ENCODE data around the gene MTMR1. TPM values are rescaled to one million over a fixed set of nuclear protein-coding genes. Genes with fewer than 3 reads are reported as not detected.

Gene MTMR1
- total RNA-seq, 1 donor from 2014 or later, result 18.6 TPM

GRCh38 chrX:150761819-150762216, 68.6 kb downstream of the MTMR1 start:
- no peak for DNase-seq (ENCODE audit: low spot score)

- no peak for DNase-seq (ENCODE audit: low spot score)
These were observed 69.3 kb downstream of the MTMR1 start for GRCh38 chrX:150762258-150763165.

- DNase-seq (ENCODE audit: low spot score), result no peak
These were observed 70.2 kb downstream of the MTMR1 start for GRCh38 chrX:150763303-150763797.

- no peak for DNase-seq (ENCODE audit: low spot score)
These were observed 70.6 kb downstream of the MTMR1 start for GRCh38 chrX:150763810-150764209.

GRCh38 chrX:150765237-150765636, 72.0 kb downstream of the MTMR1 start:
- DNase-seq (ENCODE audit: low spot score), result no peak

- no peak for DNase-seq (ENCODE audit: low spot score)
These were observed 72.7 kb downstream of the MTMR1 start for GRCh38 chrX:150765782-150766350.

- no peak for DNase-seq (ENCODE audit: low spot score)
These were observed 73.3 kb downstream of the MTMR1 start for GRCh38 chrX:150766351-150767044.

GRCh38 chrX:150767045-150767395, 73.8 kb downstream of the MTMR1 start:
- DNase-seq (ENCODE audit: low spot score), result no peak

- DNase-seq (ENCODE audit: low spot score), result no peak
These were observed 74.4 kb downstream of the MTMR1 start for GRCh38 chrX:150767475-150768131.

GRCh38 chrX:150768132-150768485, 74.9 kb downstream of the MTMR1 start:
- DNase-seq (ENCODE audit: low spot score), result no peak

- no peak for DNase-seq (ENCODE audit: low spot score)
These were observed 75.5 kb downstream of the MTMR1 start for GRCh38 chrX:150768580-150769190.

GRCh38 chrX:150769408-150769807, 76.2 kb downstream of the MTMR1 start:
- DNase-seq (ENCODE audit: low spot score), result no peak

GRCh38 chrX:150770623-150771022, 77.4 kb downstream of the MTMR1 start:
- no peak for DNase-seq (ENCODE audit: low spot score)

GRCh38 chrX:150771116-150771515, 77.9 kb downstream of the MTMR1 start:
- no peak for DNase-seq (ENCODE audit: low spot score)

GRCh38 chrX:150772150-150772970, 79.2 kb downstream of the MTMR1 start:
- no peak for DNase-seq (ENCODE audit: low spot score)

- no peak for DNase-seq (ENCODE audit: low spot score)
These were observed 79.9 kb downstream of the MTMR1 start for GRCh38 chrX:150773117-150773516.

- no peak for DNase-seq (ENCODE audit: low spot score)
These were observed 80.4 kb downstream of the MTMR1 start for GRCh38 chrX:150773634-150774033.

- no peak for DNase-seq (ENCODE audit: low spot score)
These were observed 81.8 kb downstream of the MTMR1 start for GRCh38 chrX:150774798-150775568.

- no peak for DNase-seq (ENCODE audit: low spot score)
These were observed 82.6 kb downstream of the MTMR1 start for GRCh38 chrX:150775569-150776350.
